Activated T-cell treated with anti-CD3 and anti-CD28 coated beads, Interleukin-2, amount 50 U/mL, for 72 hours (primary cell): Measurements from ENCODE around the gene GFER. TPM values are rescaled to one million over a fixed set of nuclear protein-coding genes. Genes with fewer than 3 reads are reported as not detected.
A peak's percentile ranks its signal among the peaks of the same experiment; 100 is the strongest.
"Not testable (repeated sequence)": the region's sequence is repeated elsewhere in the genome, so short reads cannot be mapped to it uniquely, and the experiment has no call there.

Experiments
- ATAC-seq, 2 donors: fragments of 150-1000 bp; cut with Tn5 transposase; replicated peaks in 1 of 2; 2 replicates each; pipeline ENCODE4 v1.10.0; 2021; ENCODE audit warnings: moderate library complexity in 2 of 2, mild to moderate bottlenecking in 1 of 2
- DNase-seq, 2 donors: peaks; one replicate each; pipeline ENCODE4 v3.0.0; 2021 to 2022; ENCODE audit warnings: mixed read lengths in 1 of 2
- H3K27ac Mint-ChIP-seq: one replicate; pipeline ENCODE4 v1.8.0; 2022; ENCODE audit warnings: mild to moderate bottlenecking, moderate library complexity, mixed read lengths
- H3K27me3 Mint-ChIP-seq: one replicate; pipeline ENCODE4 v1.8.0; 2022; ENCODE audit warnings: low read depth, mixed read lengths
- H3K36me3 Mint-ChIP-seq, 2 donors: one replicate each; pipeline ENCODE4 v1.8.0; 2022; ENCODE audit warnings: mixed read lengths in 2 of 2, mild to moderate bottlenecking in 1 of 2; ENCODE audit not compliant: insufficient read depth in 2 of 2
- H3K4me1 Mint-ChIP-seq: one replicate; pipeline ENCODE4 v1.8.0; 2022; ENCODE audit warnings: low read depth, mixed read lengths
- H3K4me3 Mint-ChIP-seq, 2 donors: one replicate each; pipeline ENCODE4 v1.8.0; 2022; ENCODE audit warnings: mild to moderate bottlenecking in 2 of 2, mixed read lengths in 2 of 2, moderate library complexity in 2 of 2
- H3K9me3 Mint-ChIP-seq, 2 donors: one replicate each; pipeline ENCODE4 v1.8.0; 2022; ENCODE audit warnings: mixed read lengths in 2 of 2
- total RNA-seq, 2 donors: library from RNA; stranded (reverse); gene quantifications; one replicate each; pipeline ENCODE4 v1.2.3, GENCODE V29; 2022

Gene GFER
- total RNA-seq, 2 donors from 2014 or later, result 41.4 to 49.3 TPM

DNA sequence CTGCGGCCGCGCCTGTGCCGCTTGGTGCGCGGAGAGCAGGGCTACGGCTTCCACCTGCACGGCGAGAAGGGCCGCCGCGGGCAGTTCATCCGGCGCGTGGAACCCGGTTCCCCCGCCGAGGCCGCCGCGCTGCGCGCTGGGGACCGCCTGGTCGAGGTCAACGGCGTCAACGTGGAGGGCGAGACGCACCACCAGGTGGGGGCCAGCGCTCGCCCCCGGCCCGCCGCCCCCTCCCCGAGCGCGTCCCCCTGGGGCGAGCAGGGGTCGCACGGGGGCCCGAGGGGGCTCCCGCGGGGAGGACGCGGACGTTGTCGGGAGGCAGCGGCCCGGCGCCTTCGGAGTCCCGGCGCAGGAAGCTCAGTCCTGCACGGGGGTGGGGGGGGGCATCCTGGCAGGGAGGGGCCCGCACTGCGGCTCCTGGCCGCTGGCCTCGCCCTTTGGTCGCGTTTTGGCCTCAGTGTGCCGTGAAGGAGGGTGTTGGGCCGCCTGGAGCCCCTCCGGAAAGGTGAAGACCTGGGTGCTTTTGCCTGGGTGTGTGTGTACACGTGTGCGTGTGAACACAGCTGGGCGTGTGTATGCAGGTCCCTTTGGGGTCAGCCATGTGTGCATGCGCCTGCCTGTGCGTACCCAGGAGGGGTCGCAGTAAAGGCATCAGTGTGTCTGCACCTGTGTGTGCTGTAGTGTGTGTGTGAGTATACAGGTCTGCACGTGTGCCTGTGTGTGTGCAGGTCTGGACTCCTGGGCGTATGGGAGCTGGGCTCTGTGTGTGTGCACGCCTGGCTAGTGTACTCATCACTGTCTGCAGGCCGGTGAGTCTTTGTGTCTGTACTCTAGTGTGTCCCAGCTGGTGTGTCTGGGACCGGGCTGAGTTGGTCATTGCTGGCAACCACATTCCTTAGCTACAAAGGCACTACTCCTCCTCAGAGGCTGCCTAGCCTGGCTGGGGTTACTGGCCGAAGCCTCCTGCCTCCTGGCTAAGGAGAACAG is 43.3 kb downstream of the GFER start:
- Mint-ChIP-seq H3K4me3 (peak overlapping the region; percentile 49 to 72), H3K4me1 (peaks cover 12% of the 10 kb centered on the region), H3K36me3 (no peaks in the 10 kb centered on the region), H3K27me3 (peaks cover 24% of the 10 kb centered on the region), H3K27ac (no peak overlapping the region), H3K9me3 (no peaks in the 10 kb centered on the region)
- DNase-seq, result peak in 1 of 2 donors; percentile 32
- ATAC-seq, result peak; percentile 16 to 26

DNA sequence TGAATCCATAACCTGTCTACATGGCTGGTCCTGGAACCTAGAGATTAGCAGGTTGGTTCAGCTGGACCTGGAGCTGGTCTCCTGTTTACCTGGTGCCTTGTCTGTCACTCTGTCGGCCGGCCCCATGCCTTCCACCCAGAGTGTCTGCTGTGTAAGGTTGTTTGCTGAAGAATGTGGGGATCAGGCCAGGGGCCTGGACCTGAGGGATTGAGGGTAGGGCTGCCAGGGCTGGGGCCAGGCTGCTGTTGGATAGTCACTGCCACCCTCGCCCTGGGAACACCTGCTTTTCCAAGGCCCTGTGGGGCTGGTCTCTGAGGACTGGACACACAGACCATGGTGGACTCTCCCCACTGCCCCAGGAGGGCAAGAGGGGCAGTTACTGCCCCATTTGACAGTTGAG is 44.2 kb downstream of the GFER start:
- Mint-ChIP-seq H3K27ac (no peak overlapping the region), H3K27me3 (peaks cover 17% of the 10 kb centered on the region), H3K4me1 (peaks cover 4% of the 10 kb centered on the region), H3K4me3 (no peak overlapping the region), H3K36me3 (no peaks in the 10 kb centered on the region), H3K9me3 (no peaks in the 10 kb centered on the region)
- no peak for DNase-seq
- no peak for ATAC-seq

DNA sequence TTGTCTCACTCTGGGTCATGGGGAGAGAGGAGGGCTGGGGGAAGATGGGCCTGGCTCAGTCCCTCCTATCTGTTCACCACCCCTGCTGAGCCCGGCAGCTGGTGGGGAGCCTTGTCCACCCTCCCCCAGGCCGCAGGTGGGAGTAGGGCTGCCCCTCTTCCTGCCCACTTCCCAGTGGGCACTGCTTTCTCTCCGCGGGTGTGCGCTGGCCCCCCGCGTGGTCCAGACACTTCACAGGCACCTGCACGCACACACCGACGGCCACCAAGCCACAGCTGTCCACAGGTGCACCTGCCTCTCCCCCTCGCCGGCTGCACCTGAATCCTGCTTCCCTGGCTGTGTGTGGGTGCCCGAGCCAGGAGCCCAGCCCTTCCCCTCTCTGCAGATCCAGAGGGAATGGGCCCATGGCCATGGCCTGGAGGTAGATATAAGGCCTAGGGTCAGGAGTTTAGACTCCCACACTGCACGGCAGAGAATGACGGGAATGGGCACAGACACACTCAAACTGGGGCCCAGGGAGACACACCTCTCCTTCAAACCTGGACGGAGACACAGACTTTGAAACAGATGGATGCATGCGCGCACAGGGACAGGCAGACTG is 44.7 kb downstream of the GFER start:
- Mint-ChIP-seq H3K4me1 (no peaks in the 10 kb centered on the region), H3K9me3 (no peaks in the 10 kb centered on the region), H3K27me3 (peaks cover 17% of the 10 kb centered on the region), H3K27ac (no peak overlapping the region), H3K36me3 (no peaks in the 10 kb centered on the region), H3K4me3 (no peak overlapping the region)
- ATAC-seq, result no peak
- no peak for DNase-seq

DNA sequence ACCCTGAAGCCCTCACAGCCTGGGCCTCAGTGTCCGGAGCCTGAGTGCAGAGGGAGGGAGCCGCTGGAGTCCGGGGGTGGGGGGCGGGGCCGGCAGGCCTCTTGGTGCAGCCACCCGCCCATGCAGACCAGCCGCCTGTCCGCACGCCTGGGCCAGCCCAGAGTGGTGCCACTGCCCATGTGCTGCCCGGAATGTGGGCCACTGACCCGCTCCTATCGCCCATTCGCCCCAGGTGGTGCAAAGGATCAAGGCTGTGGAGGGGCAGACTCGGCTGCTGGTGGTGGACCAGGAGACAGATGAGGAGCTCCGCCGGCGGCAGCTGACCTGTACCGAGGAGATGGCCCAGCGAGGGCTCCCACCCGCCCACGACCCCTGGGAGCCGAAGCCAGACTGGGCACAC is 45.4 kb downstream of the GFER start:
- H3K27me3 Mint-ChIP-seq, result peaks cover 17% of the 10 kb centered on the region
- no peak for DNase-seq
- no peak overlapping the region for H3K27ac Mint-ChIP-seq
- H3K36me3 Mint-ChIP-seq, result no peaks in the 10 kb centered on the region
- no peak overlapping the region for H3K4me3 Mint-ChIP-seq
- H3K9me3 Mint-ChIP-seq, result no peaks in the 10 kb centered on the region
- ATAC-seq, result no peak
- no peaks in the 10 kb centered on the region for H3K4me1 Mint-ChIP-seq

DNA sequence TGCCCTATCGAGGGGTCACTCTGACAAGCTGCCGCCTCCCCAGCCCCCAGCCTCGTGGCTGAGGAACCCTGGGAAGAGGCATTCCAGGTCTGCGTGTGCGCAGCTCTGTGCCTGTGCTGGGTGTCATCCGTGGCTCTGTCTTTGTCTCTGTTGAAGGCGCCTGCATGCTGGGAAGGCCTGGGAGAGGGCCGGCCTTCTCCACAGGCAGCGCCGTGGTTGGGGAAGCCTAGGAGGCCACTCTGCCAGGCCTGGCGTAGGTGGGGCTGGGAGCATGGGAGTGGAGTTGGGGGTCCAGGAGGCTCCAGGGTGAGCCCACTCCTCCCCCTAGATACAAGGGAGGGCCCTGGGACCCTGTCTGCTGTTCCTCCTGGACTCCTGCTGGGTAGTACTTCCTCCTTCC is 46.0 kb downstream of the GFER start:
- DNase-seq (no peak), ATAC-seq (no peak)
- Mint-ChIP-seq H3K27me3 (peaks cover 17% of the 10 kb centered on the region), H3K27ac (no peak overlapping the region), H3K36me3 (no peaks in the 10 kb centered on the region), H3K9me3 (no peaks in the 10 kb centered on the region), H3K4me1 (no peaks in the 10 kb centered on the region), H3K4me3 (no peak overlapping the region)

DNA sequence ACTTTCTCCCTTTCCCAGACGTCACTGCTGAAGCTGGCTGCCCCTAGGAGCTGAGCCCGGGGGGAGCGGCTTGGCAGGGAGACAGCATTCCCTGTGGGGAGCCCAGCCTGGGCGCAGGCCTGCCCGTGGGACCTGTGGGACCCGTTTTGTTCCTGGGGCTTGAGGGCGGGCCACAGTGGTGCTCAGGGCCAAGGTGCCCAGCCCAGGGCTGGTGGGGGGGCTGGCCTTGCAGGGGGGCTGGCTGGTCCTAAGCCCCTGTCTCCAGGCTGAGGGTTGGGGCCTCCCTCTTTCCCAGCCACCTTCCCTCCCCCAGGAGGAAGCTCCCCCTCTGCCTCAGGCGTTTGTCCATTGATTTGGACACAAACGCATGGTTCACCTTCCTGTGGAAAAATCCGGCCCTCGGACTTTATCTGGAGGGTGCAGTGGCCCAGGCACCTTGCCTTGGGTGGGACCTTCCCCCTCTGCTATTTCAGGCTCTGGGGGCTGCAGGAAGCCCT is 47.1 kb downstream of the GFER start:
- ATAC-seq (no peak), DNase-seq (no peak)
- Mint-ChIP-seq H3K36me3 (no peaks in the 10 kb centered on the region), H3K27ac (no peak overlapping the region), H3K4me1 (no peaks in the 10 kb centered on the region), H3K4me3 (no peak overlapping the region), H3K9me3 (no peaks in the 10 kb centered on the region), H3K27me3 (peaks cover 11% of the 10 kb centered on the region)

DNA sequence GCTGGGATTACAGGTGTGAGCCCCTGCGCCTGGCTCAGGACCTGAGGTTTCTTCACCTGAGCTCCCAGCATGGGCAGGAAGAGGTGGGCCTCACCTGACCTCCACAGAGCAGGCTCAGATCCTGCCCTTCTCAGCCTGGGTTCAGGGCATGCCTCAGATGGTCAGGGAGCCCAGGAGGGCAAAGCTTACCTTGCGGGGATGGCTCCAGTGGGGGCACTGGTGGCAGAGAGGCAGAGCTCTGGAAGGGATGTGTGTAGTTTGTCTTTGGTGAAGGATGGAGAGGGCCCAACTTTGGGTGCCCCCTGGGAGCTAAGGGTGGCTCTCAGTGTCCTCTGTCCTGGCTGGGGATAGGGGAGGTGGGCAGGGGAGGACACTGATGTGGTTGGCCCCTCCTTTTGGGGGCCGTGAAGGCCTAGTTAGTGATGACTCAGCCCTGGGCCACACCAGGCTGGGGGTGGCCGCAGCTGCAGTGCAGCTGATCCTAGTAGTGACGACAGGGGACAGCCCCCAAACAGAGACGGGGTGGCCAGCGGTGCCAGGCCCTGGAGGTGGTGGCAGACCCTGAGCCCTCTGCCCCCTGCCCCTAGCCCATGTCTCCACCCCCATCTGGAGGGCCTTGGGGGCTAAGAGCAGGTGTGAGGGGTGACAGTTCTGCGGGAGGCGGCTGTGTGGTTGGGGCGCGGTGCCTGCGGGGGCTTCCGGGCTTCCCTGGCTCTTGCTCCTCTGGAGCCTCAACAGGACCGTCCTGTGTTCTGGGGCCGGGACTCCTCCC is 48.5 kb downstream of the GFER start:
- DNase-seq (no peak), ATAC-seq (no peak)
- Mint-ChIP-seq H3K4me3 (no peak overlapping the region), H3K27me3 (peaks cover 9% of the 10 kb centered on the region), H3K4me1 (no peaks in the 10 kb centered on the region), H3K27ac (no peak overlapping the region), H3K36me3 (no peaks in the 10 kb centered on the region), H3K9me3 (no peaks in the 10 kb centered on the region)

DNA sequence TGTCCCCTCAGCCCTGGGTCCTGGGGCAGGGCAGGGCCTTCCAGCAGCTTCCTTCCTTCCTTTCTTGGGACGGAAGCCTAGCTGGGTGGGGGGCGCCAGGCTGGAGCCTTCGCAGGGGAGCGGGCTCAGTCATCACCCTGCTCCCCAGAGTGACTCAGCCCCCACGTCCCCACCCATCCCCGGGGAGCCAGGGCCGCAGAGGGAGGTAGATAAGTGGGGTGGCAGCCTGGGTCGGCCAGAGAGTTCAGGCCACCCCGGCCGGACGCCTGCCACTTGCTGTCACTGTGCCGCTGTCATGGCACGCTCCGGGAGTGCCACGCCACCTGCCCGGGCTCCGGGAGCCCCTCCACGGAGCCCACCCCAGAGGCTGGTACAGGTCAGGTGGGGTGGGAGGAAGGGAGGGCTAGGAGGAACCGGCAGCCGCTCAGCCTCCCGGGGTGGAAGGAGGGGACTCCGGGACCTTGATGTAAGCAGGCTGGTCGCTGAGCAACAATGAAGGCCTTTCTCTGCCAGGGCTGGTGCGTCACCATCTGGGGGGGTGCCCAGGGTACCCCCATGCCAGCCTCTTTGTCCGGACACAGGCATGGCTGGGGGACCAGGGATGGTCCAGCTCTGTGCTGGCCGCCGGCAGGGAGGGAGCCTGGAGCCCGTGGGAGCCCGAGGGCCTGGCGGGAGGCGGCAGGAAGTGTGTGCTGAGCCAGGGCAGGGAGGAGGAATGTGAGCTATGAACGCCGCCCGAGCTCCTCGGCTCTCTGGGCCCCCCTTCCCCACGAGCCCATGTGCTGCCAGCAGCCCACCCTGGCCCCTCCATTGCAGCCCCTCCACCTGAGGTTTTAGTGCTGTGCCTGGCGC is 49.3 kb downstream of the GFER start:
- H3K4me1 Mint-ChIP-seq, result no peaks in the 10 kb centered on the region
- no peak overlapping the region for H3K27ac Mint-ChIP-seq
- no peak overlapping the region for H3K4me3 Mint-ChIP-seq
- peaks cover 1% of the 10 kb centered on the region for H3K27me3 Mint-ChIP-seq
- H3K9me3 Mint-ChIP-seq, result no peaks in the 10 kb centered on the region
- DNase-seq, result no peak
- peak in 1 of 2 donors; percentile 27 for ATAC-seq
- no peaks in the 10 kb centered on the region for H3K36me3 Mint-ChIP-seq

DNA sequence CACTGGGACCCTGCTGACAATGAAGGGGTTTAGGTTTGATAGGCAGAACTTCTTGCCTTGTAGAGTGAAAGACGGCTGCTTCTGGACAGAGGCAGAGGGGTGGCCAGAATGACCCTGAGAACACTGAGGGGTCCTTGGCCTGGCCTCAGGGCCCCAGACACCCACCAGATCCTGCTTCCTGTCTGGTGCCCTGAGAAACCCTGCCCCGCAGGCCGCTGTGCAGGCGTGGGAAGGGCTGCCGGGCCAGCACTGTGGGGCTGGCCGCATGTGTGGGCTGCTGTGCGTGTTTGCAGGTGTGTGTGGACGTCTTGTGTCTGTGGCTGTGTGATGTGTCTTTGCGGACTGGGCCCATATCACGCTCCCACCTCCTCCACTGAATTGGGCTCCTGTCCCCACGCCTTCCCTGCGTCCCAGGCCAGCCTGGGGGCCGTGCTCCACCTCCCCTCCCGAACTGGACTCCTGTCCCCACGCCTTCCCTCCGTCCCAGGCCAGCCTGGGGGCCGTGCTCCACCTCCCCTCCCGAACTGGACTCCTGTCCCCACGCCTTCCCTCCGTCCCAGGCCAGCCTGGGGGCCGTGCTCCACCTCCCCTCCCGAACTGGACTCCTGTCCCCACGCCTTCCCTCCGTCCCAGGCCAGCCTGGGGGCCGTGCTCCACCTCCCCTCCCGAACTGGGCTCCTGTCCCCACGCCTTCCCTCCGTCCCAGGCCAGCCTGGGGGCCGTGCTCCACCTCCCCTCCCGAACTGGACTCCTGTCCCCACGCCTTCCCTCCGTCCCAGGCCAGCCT is 50.1 kb downstream of the GFER start:
- ATAC-seq, DNase-seq, H3K4me1 Mint-ChIP-seq, H3K27ac Mint-ChIP-seq, H3K4me3 Mint-ChIP-seq, H3K9me3 Mint-ChIP-seq, H3K27me3 Mint-ChIP-seq, H3K36me3 Mint-ChIP-seq: not testable (repeated sequence)

DNA sequence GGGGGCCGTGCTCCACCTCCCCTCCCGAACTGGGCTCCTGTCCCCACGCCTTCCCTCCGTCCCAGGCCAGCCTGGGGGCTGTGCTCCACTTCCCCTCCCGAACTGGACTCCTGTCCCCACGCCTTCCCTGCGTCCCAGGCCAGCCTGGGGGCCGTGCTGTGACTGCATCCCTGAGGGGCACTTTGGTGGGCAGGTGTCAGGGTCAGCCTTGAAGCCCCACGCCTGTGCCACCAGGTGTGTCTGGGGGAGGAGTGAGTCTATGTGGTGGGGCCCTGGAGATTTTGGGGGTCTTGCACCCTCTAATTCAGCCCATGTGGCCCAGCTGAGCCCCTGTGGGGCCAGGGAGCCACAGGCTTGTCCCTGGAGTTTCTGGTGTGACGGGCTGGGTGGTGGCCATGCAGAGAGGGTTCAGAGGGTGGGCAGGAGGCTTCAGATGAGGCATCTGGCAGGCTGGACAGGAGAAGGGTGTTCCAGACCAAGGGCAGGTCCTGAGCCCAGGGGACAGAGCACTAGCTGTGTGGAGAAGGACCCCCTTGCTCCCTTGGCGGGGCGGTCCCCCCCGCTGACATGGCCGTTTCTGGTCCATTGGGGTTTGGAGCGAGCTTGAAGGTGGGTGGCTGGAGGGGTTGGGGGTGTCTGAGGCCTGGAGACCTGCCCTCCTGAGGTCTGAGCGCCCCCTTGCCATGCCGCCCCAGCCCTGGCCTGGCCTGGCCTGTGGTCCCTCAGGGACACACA is 50.9 kb downstream of the GFER start:
- no peaks in the 10 kb centered on the region for H3K27me3 Mint-ChIP-seq
- DNase-seq (no peak), ATAC-seq (no peak)
- H3K4me1 Mint-ChIP-seq, result no peaks in the 10 kb centered on the region
- H3K4me3 Mint-ChIP-seq, result no peak overlapping the region
- H3K27ac Mint-ChIP-seq, result no peak overlapping the region
- H3K36me3 Mint-ChIP-seq, result no peaks in the 10 kb centered on the region
- H3K9me3 Mint-ChIP-seq, result no peaks in the 10 kb centered on the region

DNA sequence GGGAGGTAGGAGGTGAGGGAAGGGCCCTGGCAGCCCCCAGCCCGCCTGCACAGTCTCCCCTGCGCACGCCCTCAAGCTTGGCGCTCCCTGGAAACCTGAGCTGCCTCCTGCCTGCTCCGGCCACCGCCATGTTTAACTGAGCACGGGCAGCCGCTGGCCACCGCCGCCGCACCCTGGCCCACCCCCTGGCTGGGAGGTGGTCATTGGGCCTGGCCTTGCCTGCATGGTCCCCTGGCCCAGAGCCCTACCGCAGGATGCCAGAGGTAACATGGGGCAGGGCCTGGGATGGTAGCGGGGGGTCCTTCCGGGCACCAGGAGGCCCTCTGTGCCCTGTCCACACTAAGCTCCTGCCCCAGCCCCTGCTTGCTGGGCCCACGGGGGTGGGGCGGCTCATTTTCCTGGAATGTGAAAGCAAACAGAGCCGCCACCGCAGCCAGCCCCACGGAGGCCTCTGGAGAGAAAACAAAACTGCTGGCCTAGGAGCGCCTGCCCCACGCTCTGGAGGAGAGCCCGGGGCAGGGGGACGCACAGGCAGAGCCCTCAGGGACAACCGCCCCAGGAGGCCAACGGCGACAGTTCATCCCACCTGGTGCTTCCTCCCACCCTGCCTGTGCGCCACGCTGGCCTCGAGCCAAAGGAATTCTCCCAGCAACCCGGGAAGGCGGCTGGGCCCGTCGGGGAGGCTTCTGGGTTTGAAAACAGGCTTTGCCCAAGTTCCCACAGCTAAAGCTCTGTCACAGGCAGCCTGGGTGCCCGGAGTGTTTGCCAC is 51.6 kb downstream of the GFER start:
- no peak for DNase-seq
- no peak for ATAC-seq
- Mint-ChIP-seq H3K4me1 (no peaks in the 10 kb centered on the region), H3K4me3 (no peak overlapping the region), H3K36me3 (no peaks in the 10 kb centered on the region), H3K9me3 (no peaks in the 10 kb centered on the region), H3K27ac (no peak overlapping the region), H3K27me3 (no peaks in the 10 kb centered on the region)
